GF-D8 (cell line): ENCODE results near the gene FOXG1.

Source experiments
- DNase-seq: peaks from one replicate; lab custom pipeline; 2025; lab: John Stamatoyannopoulos, UW

FOXG1 gene

DNA sequence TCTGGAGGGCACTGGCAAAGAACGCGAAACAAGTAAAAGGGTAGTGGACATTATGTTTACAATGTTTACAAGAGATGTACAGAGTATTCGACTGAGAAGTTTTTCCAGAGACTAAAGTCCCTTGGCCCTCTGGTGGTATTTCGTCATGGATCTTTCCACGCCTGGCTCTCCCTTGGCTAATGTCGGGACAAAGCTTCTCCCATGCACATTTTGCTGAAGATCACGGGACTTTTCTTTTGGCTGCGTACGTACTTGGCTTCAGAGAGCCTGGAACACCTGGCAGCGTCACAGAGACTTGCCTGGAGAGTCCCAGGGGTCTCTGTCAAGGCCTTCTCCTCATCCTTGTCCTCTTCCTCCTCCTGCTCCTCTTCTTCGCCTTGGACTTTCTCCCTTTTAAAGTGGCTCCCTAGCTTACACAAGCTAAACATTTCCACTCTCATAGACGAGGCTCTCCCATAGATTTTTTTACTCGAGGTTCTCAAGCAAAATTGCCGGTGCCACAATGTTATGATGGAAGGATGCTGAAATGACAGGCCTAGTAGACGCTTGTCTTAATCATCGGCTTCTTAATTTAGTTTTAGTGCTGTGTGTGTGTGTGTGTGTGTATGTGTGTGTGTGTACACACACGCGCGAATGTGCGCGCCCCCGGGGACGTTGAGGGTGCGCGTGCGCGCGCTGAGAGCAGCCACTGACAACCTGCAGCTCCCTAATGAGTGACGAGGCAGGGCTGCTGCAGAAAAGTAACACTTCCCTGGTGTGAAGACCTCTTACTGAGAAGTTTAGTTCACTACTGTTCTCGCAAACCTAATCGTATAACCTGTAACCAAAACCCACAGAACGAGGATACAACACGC, 4.9 kb upstream of the FOXG1 start:
- no peak for DNase-seq

DNA sequence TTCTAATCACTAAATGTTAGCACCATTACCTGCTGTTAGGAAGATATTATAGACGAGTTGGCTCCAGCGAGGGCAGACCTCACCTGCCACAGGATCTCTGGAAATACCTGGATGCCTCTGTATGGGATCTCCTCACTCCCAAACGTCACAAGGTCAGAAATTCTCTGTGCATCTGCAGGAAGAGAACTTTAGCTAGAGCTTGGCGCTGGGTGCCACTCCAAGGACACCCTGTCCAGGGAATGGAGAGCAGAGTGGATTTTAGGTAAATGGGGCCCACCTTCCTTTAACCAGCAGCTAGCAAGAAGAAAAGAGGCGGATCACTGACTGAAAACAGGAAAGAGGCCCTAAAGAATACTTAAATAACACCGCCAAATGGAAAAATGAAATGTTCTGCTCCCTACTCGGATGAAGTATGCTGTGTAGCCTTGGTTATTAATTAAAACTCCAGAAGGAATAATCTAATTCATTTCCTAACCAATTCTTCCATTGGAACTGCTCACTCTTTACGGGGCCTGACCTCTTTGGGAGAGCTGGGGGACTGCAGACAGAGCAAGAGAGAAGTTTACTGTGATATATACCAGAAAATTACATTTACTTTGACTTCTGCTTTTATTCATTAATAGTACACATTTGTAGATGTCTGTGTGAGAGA, 4.2 kb upstream of the FOXG1 start:
- no peak for DNase-seq

DNA sequence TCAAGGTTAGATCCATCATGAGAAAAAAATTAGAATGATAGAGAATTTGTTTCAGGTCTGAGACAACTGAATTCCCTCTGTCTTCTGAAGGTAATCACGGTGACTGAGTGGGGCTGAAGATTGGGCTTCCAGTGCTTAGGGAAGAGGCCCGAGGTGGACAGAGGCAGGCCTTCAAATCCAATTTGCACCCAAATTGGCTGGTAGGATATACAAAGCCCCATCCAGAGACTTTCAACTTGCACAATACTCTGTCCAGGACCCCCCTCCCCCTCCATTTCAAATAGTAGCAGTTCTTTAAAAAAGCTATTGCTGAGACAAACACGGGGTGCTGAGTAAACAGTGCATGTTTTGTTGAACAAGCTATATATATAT, 3.6 kb upstream of the FOXG1 start:
- no peak for DNase-seq

DNA sequence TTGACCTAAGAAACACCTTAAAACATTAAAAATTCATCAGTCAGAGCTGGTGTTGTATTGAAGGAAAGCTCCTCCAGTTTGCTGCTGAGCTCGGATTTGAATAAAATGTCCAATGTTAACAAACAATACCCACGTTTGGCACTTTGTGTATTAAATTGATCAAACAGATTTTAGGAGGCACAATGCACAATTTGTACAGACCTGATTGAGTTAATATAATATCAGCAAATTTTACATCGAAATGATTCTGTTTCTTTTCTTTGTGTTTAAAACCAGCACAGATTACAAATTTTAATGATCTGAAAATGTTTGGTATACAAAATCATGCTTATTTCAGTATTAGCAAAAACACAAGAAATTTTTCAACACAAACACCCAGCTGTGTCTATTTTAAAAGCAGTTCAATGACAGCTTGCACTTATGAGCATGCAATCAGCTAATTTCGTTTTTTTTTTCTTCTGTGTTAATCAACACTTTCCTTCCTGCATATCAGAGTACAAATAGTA, 2.8 kb upstream of the FOXG1 start:
- no peak for DNase-seq

DNA sequence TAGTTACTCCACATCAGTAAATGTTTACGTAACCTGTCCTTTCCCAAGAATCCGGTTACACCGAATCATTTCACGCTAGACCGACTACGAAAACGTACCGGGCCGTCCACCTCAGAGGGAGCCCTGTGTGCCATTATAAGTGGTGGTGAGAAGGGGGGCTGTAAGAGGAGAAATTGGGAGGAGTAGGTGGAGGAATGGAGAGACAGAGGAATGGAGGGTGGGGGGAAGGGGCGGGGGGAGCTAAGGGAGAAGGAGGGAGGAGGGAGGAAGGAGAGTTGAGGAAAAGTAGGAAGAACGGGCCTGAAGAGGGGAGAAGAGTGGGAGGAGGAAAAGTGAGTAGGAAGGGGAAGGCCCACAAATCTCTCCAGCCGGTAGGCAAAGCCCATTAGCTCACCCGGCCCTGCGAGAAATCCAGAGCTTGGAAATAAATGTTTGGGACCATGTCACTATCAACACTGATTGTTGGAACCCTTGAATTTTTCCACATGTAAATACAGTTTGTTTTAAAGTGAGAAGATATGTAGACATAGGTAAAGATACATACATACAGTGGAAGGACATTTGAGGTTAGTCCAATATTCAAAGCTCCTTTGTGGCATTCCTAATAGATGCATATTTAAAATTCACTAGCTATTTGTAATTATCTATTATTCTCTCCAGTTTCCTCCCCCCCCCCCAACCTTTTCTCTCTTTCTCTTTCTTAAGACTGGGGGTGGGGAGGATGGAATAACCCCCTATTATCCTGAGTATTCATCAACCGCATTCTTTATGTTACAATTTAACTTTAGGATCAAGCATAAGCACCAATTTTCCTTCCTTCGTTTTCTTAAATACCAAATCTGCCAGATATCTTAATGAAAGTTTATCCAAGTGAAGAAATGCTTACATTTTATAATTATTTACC, 2.1 kb upstream of the FOXG1 start:
- no peak for DNase-seq

DNA sequence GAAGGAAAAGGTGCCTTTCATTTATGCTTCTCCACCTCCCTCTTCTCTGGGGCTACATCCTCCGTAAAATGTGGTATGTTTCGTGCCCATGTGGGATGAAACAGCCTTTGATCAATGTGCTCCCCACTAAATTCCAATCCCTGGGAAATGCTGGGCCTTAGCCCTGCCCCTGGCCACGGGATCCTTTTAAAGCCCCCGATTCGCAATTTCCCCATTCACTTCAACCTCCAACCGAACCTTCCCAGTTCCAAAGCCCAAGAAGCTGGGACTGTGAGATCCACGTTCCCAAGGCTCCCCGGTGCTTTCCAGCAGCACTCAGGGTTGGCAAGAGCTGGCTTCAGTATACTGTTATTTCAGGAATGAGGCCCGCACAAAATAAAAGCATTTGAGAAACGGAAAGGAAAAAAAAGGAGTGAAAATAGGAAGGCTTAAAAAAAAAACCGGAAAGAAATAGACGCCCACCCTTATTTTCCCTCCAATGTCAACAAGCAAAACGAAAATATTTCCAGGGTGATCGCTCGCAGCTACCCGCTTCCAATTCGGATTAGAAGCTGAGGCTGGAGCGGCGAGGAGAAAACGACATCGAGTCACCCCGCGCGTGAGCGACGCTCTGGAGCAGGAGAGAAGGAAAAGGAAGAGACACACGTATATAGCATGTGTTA, 1.3 kb upstream of the FOXG1 start:
- no peak for DNase-seq

DNA sequence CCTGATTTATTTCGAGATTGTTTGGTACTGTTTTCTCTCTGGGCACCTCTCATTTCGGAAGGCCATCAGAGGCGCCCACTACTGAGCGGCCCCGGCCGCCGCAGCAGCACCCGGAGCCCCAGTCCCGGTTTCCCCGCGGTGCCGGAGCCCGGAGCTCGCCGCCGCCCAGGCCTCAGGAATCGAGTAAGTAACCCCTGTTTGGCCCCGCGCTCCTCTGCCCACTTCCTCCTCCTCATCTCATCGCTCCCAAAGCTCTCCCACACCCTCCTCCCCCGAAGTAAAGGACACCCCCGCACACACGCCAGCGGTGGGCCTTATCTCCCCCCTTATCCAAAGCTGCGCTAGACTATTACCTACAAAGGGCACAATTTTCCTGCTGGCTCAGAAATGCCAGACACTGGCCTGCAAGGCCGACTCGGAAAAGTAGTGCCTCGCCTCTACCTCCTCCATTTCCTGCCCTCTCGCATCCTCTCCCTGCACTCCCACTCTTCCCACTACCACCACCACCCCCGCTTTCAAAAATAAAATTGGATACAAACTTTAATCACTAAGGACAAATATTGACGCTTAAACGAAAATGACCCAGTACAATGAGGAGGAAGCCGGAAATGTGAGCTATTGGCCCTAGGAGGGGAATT, 637 bp upstream of the FOXG1 start:
- no peak for DNase-seq

DNA sequence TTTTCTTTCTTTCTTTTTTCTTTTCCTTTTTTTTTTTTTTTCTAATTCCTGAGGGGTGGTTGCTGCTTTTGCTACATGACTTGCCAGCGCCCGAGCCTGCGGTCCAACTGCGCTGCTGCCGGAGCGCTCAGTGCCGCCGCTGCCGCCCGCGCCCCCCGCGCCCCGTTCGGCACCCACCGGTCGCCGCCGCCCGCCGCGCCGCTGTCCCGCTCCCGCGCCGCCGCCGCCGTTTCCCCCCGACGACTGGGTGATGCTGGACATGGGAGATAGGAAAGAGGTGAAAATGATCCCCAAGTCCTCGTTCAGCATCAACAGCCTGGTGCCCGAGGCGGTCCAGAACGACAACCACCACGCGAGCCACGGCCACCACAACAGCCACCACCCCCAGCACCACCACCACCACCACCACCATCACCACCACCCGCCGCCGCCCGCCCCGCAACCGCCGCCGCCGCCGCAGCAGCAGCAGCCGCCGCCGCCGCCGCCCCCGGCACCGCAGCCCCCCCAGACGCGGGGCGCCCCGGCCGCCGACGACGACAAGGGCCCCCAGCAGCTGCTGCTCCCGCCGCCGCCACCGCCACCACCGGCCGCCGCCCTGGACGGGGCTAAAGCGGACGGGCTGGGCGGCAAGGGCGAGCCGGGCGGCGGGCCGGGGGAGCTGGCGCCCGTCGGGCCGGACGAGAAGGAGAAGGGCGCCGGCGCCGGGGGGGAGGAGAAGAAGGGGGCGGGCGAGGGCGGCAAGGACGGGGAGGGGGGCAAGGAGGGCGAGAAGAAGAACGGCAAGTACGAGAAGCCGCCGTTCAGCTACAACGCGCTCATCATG, 654 bp downstream of the FOXG1 start:
- DNase-seq, result no peak

DNA sequence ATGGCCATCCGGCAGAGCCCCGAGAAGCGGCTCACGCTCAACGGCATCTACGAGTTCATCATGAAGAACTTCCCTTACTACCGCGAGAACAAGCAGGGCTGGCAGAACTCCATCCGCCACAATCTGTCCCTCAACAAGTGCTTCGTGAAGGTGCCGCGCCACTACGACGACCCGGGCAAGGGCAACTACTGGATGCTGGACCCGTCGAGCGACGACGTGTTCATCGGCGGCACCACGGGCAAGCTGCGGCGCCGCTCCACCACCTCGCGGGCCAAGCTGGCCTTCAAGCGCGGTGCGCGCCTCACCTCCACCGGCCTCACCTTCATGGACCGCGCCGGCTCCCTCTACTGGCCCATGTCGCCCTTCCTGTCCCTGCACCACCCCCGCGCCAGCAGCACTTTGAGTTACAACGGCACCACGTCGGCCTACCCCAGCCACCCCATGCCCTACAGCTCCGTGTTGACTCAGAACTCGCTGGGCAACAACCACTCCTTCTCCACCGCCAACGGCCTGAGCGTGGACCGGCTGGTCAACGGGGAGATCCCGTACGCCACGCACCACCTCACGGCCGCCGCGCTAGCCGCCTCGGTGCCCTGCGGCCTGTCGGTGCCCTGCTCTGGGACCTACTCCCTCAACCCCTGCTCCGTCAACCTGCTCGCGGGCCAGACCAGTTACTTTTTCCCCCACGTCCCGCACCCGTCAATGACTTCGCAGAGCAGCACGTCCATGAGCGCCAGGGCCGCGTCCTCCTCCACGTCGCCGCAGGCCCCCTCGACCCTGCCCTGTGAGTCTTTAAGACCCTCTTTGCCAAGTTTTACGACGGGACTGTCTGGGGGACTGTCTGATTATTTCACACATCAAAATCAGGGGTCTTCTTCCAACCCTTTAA, 1.5 kb downstream of the FOXG1 start:
- DNase-seq, result no peak

DNA sequence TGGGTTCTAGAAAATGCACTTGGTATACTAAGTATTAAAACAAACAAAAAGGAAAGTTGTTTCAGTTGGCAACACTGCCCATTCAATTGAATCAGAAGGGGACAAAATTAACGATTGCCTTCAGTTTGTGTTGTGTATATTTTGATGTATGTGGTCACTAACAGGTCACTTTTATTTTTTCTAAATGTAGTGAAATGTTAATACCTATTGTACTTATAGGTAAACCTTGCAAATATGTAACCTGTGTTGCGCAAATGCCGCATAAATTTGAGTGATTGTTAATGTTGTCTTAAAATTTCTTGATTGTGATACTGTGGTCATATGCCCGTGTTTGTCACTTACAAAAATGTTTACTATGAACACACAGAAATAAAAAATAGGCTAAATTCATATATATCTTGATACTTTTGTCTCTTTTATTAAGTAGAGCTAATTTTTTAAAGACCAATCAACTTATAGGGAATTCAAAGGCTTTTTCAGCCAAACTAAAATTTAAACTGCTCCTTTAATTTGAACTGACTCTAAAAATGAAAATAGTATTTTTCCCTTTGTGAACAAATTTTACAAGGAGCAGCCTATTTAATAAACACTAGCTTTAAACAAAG, 2.8 kb downstream of the FOXG1 start:
- DNase-seq, result no peak

DNA sequence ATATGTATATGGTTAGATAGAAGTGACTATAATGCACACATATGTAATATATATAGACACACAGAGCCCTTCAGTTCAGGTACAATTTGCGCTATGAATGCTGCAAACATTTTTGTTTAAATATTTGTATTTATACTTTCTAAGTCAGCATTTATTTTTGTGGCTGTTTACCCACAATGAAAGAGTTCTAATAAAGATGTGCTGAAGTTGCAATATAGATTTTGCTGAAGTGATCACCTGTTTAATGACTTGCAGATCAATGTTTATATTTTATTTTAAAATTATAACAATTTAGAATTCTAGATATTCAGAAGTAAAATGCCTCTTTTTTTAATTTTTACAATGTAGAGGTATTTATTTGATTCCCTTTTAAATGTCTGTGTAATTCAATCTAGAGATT, 3.5 kb downstream of the FOXG1 start:
- no peak for DNase-seq

DNA sequence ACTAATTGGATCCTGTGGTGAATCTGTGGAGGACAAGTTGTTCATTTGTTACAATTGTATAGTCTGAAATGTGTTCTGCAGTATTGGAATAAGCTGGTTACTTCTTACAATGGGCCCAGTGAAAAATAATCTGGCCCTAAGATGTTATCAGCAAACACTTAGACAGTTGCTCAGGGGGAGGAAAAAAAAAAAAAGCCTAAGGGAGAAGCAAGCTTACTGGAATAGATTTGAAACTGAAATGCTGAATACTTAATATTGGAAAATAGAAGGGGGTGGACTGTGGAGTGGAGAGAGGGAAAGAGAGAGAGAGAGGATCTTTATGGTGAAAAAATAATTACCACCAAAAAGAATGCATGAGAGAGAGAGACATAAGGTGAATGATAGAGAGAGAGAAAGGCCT, 4.0 kb downstream of the FOXG1 start:
- no peak for DNase-seq

DNA sequence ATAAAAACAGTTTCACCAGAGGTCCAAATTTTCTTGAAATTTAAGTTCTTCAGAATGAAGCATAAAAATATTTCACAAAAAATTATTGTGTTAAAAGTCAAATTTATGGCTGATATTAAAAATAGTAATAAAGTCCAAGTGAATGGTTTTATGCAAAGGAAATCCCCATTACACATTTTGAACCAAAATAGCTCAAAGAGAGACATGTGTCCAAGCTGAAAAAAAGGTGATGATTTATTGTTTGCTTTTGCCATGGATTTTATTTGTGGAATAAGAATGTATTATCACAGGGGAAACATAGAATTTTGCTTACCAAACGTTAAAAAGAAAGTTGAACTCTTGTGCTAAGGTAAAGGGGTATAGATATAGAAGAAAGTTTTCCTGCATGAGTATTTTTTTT, 4.6 kb downstream of the FOXG1 start:
- no peak for DNase-seq

DNA sequence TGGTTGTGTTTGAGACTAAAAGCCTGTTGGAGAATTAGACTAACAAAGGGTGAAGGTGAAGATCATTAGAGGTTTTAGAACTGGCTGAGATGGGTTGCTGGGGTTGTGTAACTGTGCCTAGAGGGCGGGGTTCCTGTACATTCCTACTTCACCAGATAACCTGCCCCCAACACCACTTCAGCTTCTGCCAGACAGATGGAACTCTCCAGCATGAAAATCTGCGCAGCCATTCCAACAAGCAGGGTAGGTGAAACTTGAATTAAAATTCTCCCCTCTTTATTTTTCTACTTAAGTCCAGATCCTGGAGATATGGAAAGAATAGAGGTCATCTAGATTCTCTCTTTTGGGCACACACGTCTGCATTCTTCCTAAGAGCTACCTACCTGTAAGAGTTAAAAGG, 6.0 kb downstream of the FOXG1 start:
- no peak for DNase-seq

DNA sequence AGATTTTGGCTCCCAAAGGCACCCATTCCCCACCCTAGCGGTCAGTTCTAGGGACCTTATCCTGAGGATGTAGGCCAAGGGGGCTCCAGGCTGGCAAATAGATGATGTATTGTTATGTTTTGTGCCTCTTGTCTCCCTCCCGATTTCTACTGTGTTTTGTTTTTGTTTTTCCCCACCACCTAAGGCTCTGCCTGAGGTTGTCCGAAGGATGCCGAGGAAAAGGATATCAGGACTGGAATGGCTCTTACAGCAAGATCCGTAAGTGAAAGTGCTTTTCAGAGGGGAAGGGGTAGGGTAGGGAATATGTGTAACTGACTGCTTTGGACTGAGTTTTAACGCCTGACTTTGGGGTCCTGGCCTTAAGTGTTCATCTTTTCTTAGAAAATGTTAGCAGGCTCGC, 6.6 kb downstream of the FOXG1 start:
- no peak for DNase-seq

DNA sequence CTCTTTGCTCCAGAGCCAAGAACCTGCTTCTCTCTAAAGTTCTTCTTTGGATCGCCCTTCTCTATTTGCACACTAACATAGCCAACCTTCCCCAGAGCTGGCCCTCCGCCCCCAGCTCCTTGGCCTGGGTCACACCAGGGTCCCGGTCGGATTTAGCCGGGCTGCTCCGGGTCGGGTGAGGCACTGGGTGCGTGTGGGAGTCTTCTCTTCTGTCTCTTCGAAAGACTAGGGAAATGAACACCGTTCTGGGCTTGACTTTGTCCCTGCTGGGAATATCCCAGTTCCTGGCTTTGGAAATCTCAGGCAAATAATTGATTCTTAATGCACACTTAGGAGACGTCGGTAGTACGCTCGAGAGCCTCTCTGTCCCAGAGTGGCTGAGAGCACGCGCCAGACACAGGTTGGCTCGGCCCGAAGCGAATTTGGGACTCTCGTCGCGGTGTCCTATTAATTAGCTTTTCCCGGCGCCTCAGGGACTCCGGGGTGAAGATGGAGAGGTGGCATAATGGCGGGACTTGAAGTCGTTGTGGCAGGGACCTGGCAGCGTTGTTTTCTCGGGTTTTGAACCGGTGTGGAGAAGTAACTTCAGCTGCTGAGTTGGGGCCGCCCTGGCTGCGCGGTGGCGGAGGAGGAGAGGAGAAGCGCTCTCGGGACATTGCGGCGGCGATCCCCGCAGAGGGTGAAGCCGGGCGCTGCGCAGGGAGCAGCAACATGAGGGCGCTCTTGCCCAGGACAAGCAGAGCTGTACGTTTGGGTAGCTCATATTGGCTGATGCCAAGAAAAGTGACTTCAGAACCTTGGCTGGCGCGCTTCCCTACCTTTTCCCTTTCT, 7.5 kb downstream of the FOXG1 start:
- DNase-seq, result no peak

DNA sequence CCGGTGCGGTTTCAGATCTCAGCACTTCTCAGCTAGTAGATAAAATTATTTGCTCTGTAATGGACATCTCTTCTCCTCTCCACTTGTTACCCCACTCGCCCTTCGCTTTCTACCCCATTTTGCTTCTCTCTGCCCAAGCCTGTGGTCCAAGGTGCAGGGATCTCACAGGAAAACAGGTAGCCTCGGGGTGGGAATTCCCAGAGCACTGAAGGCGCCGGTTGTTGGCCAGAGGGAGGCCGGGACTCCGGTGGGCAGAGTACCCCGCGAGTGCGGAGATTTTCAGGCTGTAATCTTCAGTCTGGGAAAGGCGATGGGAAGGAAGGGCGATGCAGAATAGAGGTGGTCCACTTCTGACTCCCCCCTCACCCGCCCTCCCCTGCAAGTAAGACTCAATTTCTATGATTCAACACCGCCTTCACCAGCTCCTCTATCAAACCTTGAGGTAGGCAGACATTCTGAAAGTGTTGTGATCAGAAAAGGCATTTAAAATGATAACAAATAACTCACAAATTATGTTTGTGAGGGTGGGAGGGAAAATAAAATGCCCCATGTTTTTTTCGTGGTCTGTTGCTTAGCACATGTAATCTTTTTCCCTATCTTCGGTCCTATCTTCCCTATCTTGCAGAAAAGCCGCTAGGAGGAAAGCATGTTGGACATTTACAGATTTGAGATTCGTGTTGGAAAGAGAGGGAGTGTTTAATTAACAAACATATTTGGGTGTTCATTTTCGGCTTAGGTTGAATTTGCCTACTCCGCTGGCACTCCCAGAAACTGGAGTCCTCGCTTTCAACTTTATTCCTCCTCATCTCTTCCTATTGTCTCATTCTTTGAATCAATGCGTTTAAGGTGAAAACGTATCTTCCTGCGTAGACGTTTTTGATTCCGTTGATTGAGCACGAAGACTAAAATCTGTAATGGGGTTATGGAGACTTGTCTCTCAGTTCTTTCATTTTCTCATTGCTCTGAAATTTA, 8.5 kb downstream of the FOXG1 start:
- DNase-seq, result no peak
